Measurements from ENCODE around the gene STARD7. TPM values are rescaled to one million over a fixed set of nuclear protein-coding genes. Genes with fewer than 3 reads are reported as not detected.

STARD7 gene
- total and polyA plus RNA-seq, 10 of the 15 experiments (the other 5 are each of a cell fraction or from before 2014, with no cell fraction given), result 85.4 to 237 (median 153) TPM

GRCh38 chr2:96184989-96185388, 23.6 kb downstream of the STARD7 start:
- ChIA-PET RAD21 (ENCODE audit: unreplicated experiment) (interaction anchor here (0.7 kb wide), 1 partner anchor 54 kb away, joined by 3 read pairs; no protein-coding TSS in a partner anchor), SMC1A (ENCODE audit: uncharacterized antibody, unreplicated experiment) (interaction anchor here (1.2 to 1.3 kb wide), 2 partner anchors 10 to 49 kb away, joined by 3 to 6 read pairs; no protein-coding TSS in a partner anchor), POLR2A (interaction anchor here (0.6 to 0.9 kb wide), 3 partner anchors 17 to 103 kb away, joined by 3 to 4 read pairs (median 4); no protein-coding TSS in a partner anchor), CTCF (interaction anchor here (2.2 to 3.0 kb wide), 2 partner anchors 10 to 47 kb away, joined by 6 to 15 read pairs; partner anchors contain the start of gene ASTL)
- no peak for DNase-seq (ENCODE audit: low read depth, low spot score)
- peaks cover 2% of the 10 kb centered on the region; the same call in 1 of the 2 replicates for H3K4me1 ChIP-seq (ENCODE audit: control insufficient read depth, insufficient read depth, low read length)
- 97% methylated on average over 8 of the region's 8 CpGs for WGBS (ENCODE audit: insufficient coverage, insufficient replicate concordance, low lambda C conversion rate, missing lambda C conversion rate)
- no peaks in the 10 kb centered on the region for H3K9me3 ChIP-seq (replicated peaks; ENCODE audit: control insufficient read depth, insufficient read depth, low read length)
- no peak overlapping the region for H3K27ac ChIP-seq (ENCODE audit: control insufficient read depth, insufficient read depth)
- TSS peak; percentile 64 for BruUV-seq (replicated peaks)
- FAIRE-seq, result no peak
- H3K79me2 ChIP-seq (ENCODE audit: control insufficient read depth, insufficient read depth, low read length), result no peaks in the 10 kb centered on the region
- no peak overlapping the region for H3K4me2 ChIP-seq (ENCODE audit: control insufficient read depth, insufficient read depth)
- H3K27me3 ChIP-seq (replicated peaks in 1 of 2; ENCODE audit: control insufficient read depth in 2 of 2, insufficient read depth in 2 of 2, low read length in 1 of 2), result no peaks in the 10 kb centered on the region
- no peak overlapping the region for H2AFZ ChIP-seq (ENCODE audit: control insufficient read depth, low read depth, low read length)
- ATAC-seq, result no peak
- no peaks in the 10 kb centered on the region for H4K20me1 ChIP-seq (ENCODE audit: control insufficient read depth, insufficient read depth)
- H3K4me3 ChIP-seq, result no peak overlapping the region
- H3K9ac ChIP-seq (ENCODE audit: control insufficient read depth, insufficient read depth, low read length), result no peak overlapping the region
- in situ Hi-C loops (cut with MboI), result no loop called here
- TF ChIP-seq NR2F1 (conservative IDR thresholded peaks at IDR 0.05) (no peak), KLF5 (IDR thresholded peaks at IDR 0.05; ENCODE audit: partially characterized antibody) (no peak), REST (IDR thresholded peaks at IDR 0.05; ENCODE audit: low read depth, low read length) (no peak), SUZ12 (IDR thresholded peaks at IDR 0.05; ENCODE audit: unreplicated experiment) (no peak), MLLT1 (IDR thresholded peaks at IDR 0.05) (no peak)
- peaks cover 9 to 32% of the 10 kb centered on the region in 2 experiments for H3K36me3 ChIP-seq (ENCODE audit: control insufficient read depth in 2 of 2, insufficient read depth in 2 of 2, low read length in 1 of 2)
- intact Hi-C loops (cut with micrococcal nuclease; ENCODE audit: unreplicated experiment), result no loop called here

Data from GM12878 (cell line).